Breast epithelium (tissue), 4 donors: ENCODE measurements around the gene ASB9. TPM values are rescaled to one million over a fixed set of nuclear protein-coding genes. Genes with fewer than 3 reads are reported as not detected.
"Not testable (repeated sequence)": the region's sequence is repeated elsewhere in the genome, so short reads cannot be mapped to it uniquely, and the experiment has no call there.

Experiments used
- DNase-seq, 2 donors: peaks; one replicate each; pipeline ENCODE4 v3.0.0-alpha.2; 2019; ENCODE audit warnings: low spot score in 2 of 2
- H3K27ac ChIP-seq, 2 donors: fragments of 200-600 bp; sonication (generic) in 1 of 2; one replicate each; pipeline ENCODE4 v1.5.1; 2016 to 2019; ENCODE audit warnings: mild to moderate bottlenecking in 1 of 2
- H3K27me3 ChIP-seq, 2 donors: fragments of 200-600 bp; sonication (generic) in 1 of 2; one replicate each; pipeline versions ENCODE4 v1.5.1 to v1.6.0; 2017 to 2019; ENCODE audit warnings: control low read depth in 1 of 2, mild to moderate bottlenecking in 1 of 2
- H3K36me3 ChIP-seq: fragments of 200-600 bp; one replicate; pipeline ENCODE4 v1.5.1; 2019
- H3K4me1 ChIP-seq, 2 donors: fragments of 200-600 bp; sonication (generic); one replicate each; pipeline ENCODE4 v1.5.1; 2016 to 2019; ENCODE audit warnings: control low read depth in 1 of 2
- H3K4me3 ChIP-seq, 3 donors: fragments of 200-600 bp; sonication (generic); 1 replicate in 2 of 3; 2 replicates in 1 of 3; pipeline ENCODE4 v1.5.1; 2016 to 2019; ENCODE audit warnings: mild to moderate bottlenecking in 3 of 3, moderate library complexity in 2 of 3
- H3K9me3 ChIP-seq, 2 donors: fragments of 200-600 bp; sonication (generic) in 1 of 2; one replicate each; pipeline ENCODE4 v1.5.1; 2016 to 2019; ENCODE audit warnings: control low read depth in 1 of 2
- POLR2A ChIP-seq: fragments of 450-650 bp; IDR thresholded peaks from one replicate; pipeline ENCODE4 v1.6.1; 2016; ENCODE audit warnings: antibody characterized with exemption, mild to moderate bottlenecking, moderate library complexity
- POLR2AphosphoS5 ChIP-seq, 3 donors: sonication (generic); formaldehyde crosslinking; IDR thresholded peaks; one replicate each; pipeline ENCODE4 v1.6.1; 2017; ENCODE audit warnings: antibody characterized with exemption in 3 of 3
- intact Hi-C: fragments of 100-400 bp; cut with DNase I; formaldehyde crosslinking; loops from one replicate; pipeline ENCODE4 v1.15.1; 2023; ENCODE audit warnings: low total_unique reads
- total RNA-seq, 3 donors: library from RNA; depleted of rRNA; stranded (reverse); fragments of >200 nt; gene quantifications; one replicate each; pipeline ENCODE4 v1.1.0, GENCODE V29; 2016
- TF ChIP-seq, protein P1 (sequence below), 3 donors: fragments of 450-650 bp; IDR thresholded peaks; one replicate each; pipeline ENCODE4 v1.5.1; 2016 to 2017; ENCODE audit warnings: antibody characterized with exemption in 3 of 3, mild to moderate bottlenecking in 3 of 3, moderate library complexity in 3 of 3

ASB9 gene
- total RNA-seq, 3 donors from 2014 or later: 0.98 to 2.2 (median 1.0) TPM

DNA sequence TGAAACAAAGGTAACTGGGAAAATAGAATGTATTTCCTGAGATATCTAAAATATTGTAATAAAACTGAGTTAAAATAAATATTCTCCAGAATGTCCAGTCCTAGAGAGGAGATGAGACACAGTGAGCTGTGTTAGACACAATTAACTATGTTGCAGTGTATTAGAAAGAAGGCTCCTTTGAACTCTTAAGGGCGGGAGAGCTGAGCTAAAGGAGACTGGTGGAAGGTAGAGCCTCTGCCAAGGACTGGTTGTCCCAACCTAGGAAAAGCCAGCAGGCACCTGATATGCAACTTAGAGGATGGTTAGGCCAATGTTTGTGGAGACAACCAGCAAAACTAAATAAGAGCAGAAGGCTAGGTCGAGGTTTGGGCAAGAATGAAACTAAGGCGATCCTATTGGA, 41.2 kb upstream of the ASB9 start:
- Histone ChIP-seq H3K4me1 (no peaks in the 10 kb centered on the region), H3K27ac (no peak overlapping the region)
- intact Hi-C loops: no loop called here

GRCh38 chrX:15310117-15310516, 40.2 kb upstream of the ASB9 start:
- Histone ChIP-seq H3K36me3 (no peaks in the 10 kb centered on the region), H3K9me3 (no peaks in the 10 kb centered on the region), H3K4me1 (no peaks in the 10 kb centered on the region), H3K27me3 (peaks cover 0 to 17% of the 10 kb centered on the region in 2 donors), H3K4me3 (no peak overlapping the region), H3K27ac (no peak overlapping the region)
- TF ChIP-seq, protein P1, sequence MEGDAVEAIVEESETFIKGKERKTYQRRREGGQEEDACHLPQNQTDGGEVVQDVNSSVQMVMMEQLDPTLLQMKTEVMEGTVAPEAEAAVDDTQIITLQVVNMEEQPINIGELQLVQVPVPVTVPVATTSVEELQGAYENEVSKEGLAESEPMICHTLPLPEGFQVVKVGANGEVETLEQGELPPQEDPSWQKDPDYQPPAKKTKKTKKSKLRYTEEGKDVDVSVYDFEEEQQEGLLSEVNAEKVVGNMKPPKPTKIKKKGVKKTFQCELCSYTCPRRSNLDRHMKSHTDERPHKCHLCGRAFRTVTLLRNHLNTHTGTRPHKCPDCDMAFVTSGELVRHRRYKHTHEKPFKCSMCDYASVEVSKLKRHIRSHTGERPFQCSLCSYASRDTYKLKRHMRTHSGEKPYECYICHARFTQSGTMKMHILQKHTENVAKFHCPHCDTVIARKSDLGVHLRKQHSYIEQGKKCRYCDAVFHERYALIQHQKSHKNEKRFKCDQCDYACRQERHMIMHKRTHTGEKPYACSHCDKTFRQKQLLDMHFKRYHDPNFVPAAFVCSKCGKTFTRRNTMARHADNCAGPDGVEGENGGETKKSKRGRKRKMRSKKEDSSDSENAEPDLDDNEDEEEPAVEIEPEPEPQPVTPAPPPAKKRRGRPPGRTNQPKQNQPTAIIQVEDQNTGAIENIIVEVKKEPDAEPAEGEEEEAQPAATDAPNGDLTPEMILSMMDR (IDR thresholded peaks at IDR 0.05): no peak
- TF ChIP-seq POLR2AphosphoS5 (IDR thresholded peaks at IDR 0.05) (no peak), POLR2A (no peak)
- intact Hi-C loops: no loop called here
- DNase-seq: no peak

More for the DNA sequence above, 41.2 kb upstream of the ASB9 start:
- H3K9me3 ChIP-seq: no peaks in the 10 kb centered on the region
- TF ChIP-seq, protein P1 (IDR thresholded peaks at IDR 0.05): no peak
- TF ChIP-seq POLR2AphosphoS5 (IDR thresholded peaks at IDR 0.05): no peak
- TF ChIP-seq POLR2A: no peak
- no peak overlapping the region for H3K4me3 ChIP-seq
- no peaks in the 10 kb centered on the region for H3K36me3 ChIP-seq
- no peak for DNase-seq
- H3K27me3 ChIP-seq: peaks cover 0 to 23% of the 10 kb centered on the region in 2 donors

- H3K27me3 ChIP-seq: peaks cover 0 to 32% of the 10 kb centered on the region in 2 donors
- H3K36me3 ChIP-seq, intact Hi-C loops, H3K9me3 ChIP-seq, H3K27ac ChIP-seq, H3K4me1 ChIP-seq, H3K4me3 ChIP-seq, DNase-seq: not testable (repeated sequence)
Measured at GRCh38 chrX:15305899-15306298, 36.0 kb upstream of the ASB9 start.

DNA sequence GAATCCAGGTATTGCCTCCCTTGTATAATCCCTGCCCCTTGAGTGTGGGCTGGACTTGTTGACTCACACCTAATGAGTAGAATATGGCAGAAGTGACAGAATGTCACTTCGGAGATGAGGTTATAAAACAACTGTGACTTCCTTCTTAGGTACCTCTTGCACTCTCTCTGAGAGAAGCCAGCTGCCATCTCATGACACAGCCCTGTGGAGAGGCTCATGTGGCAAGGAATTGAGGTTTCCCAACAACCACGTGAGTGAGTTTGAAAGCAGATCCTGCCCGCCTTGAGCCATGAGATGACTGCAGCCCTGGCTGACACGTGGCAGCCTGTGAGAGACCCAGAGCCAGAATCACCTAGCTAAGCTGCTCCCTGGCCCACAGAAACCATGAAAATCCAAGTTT, 32.0 kb upstream of the ASB9 start:
- Histone ChIP-seq H3K4me1 (no peaks in the 10 kb centered on the region), H3K9me3 (no peaks in the 10 kb centered on the region), H3K27ac (no peak overlapping the region), H3K4me3 (no peak overlapping the region), H3K27me3 (peaks cover 0 to 39% of the 10 kb centered on the region in 2 donors), H3K36me3 (no peaks in the 10 kb centered on the region)
- DNase-seq: no peak
- TF ChIP-seq POLR2A (no peak), POLR2AphosphoS5 (IDR thresholded peaks at IDR 0.05) (peak in 1 of 3 donors; percentile 14)
- TF ChIP-seq, protein P1 (IDR thresholded peaks at IDR 0.05): no peak
- intact Hi-C loops: no loop called here

GRCh38 chrX:15299941-15300851, 30.3 kb upstream of the ASB9 start:
- Histone ChIP-seq H3K9me3 (no peaks in the 10 kb centered on the region), H3K4me3 (no peak overlapping the region), H3K27me3 (peaks cover 0 to 48% of the 10 kb centered on the region in 2 donors), H3K4me1 (no peaks in the 10 kb centered on the region), H3K36me3 (no peaks in the 10 kb centered on the region), H3K27ac (no peak overlapping the region)
- TF ChIP-seq, protein P1 (IDR thresholded peaks at IDR 0.05): peak; percentile 27 to 36 (median 33)
- TF ChIP-seq POLR2AphosphoS5 (IDR thresholded peaks at IDR 0.05): no peak
- intact Hi-C loops: no loop called here
- no peak for DNase-seq
